Upper lobe of right lung (tissue), 1 donor: ENCODE measurements around the gene SCN3A. TPM values are rescaled to one million over a fixed set of nuclear protein-coding genes. Genes with fewer than 3 reads are reported as not detected.

ENCODE experiments used
- ATAC-seq: fragments of 200-7000 bp; cut with Tn5 transposase; one replicate; pipeline ENCODE4 v1.9.1; 2020; ENCODE audit warnings: mild to moderate bottlenecking, moderate library complexity
- DNase-seq: peaks from one replicate; pipeline ENCODE4 v3.0.0-alpha.2; 2020
- H3K27ac ChIP-seq: fragments of 200-600 bp; one replicate; pipeline ENCODE4 v1.8.0; 2022
- H3K27me3 ChIP-seq: fragments of 200-600 bp; one replicate; pipeline ENCODE4 v1.8.0; 2022; ENCODE audit warnings: mild to moderate bottlenecking
- H3K36me3 ChIP-seq: fragments of 200-600 bp; one replicate; pipeline ENCODE4 v1.8.0; 2022
- H3K4me1 ChIP-seq: fragments of 200-600 bp; one replicate; pipeline ENCODE4 v1.8.0; 2022
- H3K4me3 ChIP-seq: fragments of 200-600 bp; one replicate; pipeline ENCODE4 v1.8.0; 2022; ENCODE audit warnings: mild to moderate bottlenecking
- H3K9me3 ChIP-seq: fragments of 200-600 bp; one replicate; pipeline ENCODE4 v1.8.0; 2022
- CTCF ChIP-seq: fragments of 200-600 bp; IDR thresholded peaks from one replicate; pipeline ENCODE4 v1.8.0; 2022; ENCODE audit warnings: antibody characterized with exemption
- intact Hi-C: fragments of 100-400 bp; cut with DNase I; formaldehyde crosslinking; loops from one replicate; pipeline ENCODE4 v1.11.0; 2022
- total RNA-seq: library from RNA; stranded (reverse); fragmentation: NEBNext Ultra II Directional; extraction: Animal tissue kit (Norgen Biotek cat#: 25700); gene quantifications from one replicate; pipeline ENCODE4 v1.2.1, GENCODE V29; 2021
- donor health status: DM: no; HTN: yes; CAD: no; lungs with severe emphysema.

SCN3A gene
- total RNA-seq, 1 donor from 2014 or later, result 2.1 TPM

- Histone ChIP-seq H3K9me3 (no peaks in the 10 kb centered on the region), H3K27me3 (no peaks in the 10 kb centered on the region), H3K4me3 (no peak overlapping the region), H3K4me1 (no peaks in the 10 kb centered on the region), H3K36me3 (no peaks in the 10 kb centered on the region), H3K27ac (no peak overlapping the region)
- DNase-seq (no peak), ATAC-seq (no peak)
- TF ChIP-seq CTCF, result no peak
- intact Hi-C loops, result no loop called here
Measured at GRCh38 chr2:165086337-165086736, 117.5 kb downstream of the SCN3A start.

- TF ChIP-seq CTCF, result no peak
- H3K9me3 ChIP-seq, result no peaks in the 10 kb centered on the region
- H3K4me3 ChIP-seq, result no peak overlapping the region
- no peaks in the 10 kb centered on the region for H3K27me3 ChIP-seq
- H3K36me3 ChIP-seq, result no peaks in the 10 kb centered on the region
- DNase-seq (no peak), ATAC-seq (no peak)
- H3K4me1 ChIP-seq, result no peaks in the 10 kb centered on the region
- intact Hi-C loops, result no loop called here
- no peak overlapping the region for H3K27ac ChIP-seq
Measured at GRCh38 chr2:165083326-165083725, 120.5 kb downstream of the SCN3A start.

GRCh38 chr2:165082479-165082878 is 121.4 kb downstream of the SCN3A start:
- Histone ChIP-seq H3K9me3 (no peaks in the 10 kb centered on the region), H3K27ac (no peak overlapping the region), H3K4me3 (no peak overlapping the region), H3K4me1 (no peaks in the 10 kb centered on the region), H3K36me3 (no peaks in the 10 kb centered on the region), H3K27me3 (no peaks in the 10 kb centered on the region)
- intact Hi-C loops, result no loop called here
- DNase-seq, result no peak
- TF ChIP-seq CTCF, result no peak
- ATAC-seq, result no peak

GRCh38 chr2:165081276-165081675 is 122.6 kb downstream of the SCN3A start:
- no peak for TF ChIP-seq CTCF
- ATAC-seq, result no peak
- Histone ChIP-seq H3K9me3 (no peaks in the 10 kb centered on the region), H3K27ac (no peak overlapping the region), H3K36me3 (no peaks in the 10 kb centered on the region), H3K27me3 (no peaks in the 10 kb centered on the region), H3K4me1 (no peaks in the 10 kb centered on the region), H3K4me3 (no peak overlapping the region)
- intact Hi-C loops, result no loop called here
- DNase-seq, result no peak

GRCh38 chr2:165079432-165079831 is 124.4 kb downstream of the SCN3A start:
- TF ChIP-seq CTCF, result no peak
- Histone ChIP-seq H3K9me3 (no peaks in the 10 kb centered on the region), H3K36me3 (no peaks in the 10 kb centered on the region), H3K4me1 (no peaks in the 10 kb centered on the region), H3K4me3 (no peak overlapping the region), H3K27me3 (no peaks in the 10 kb centered on the region), H3K27ac (no peak overlapping the region)
- DNase-seq (no peak), ATAC-seq (no peak)
- intact Hi-C loops, result no loop called here

- DNase-seq (no peak), ATAC-seq (no peak)
- intact Hi-C loops, result no loop called here
- Histone ChIP-seq H3K27me3 (no peaks in the 10 kb centered on the region), H3K27ac (no peak overlapping the region), H3K36me3 (no peaks in the 10 kb centered on the region), H3K4me3 (no peak overlapping the region), H3K9me3 (no peaks in the 10 kb centered on the region), H3K4me1 (no peaks in the 10 kb centered on the region)
- no peak for TF ChIP-seq CTCF
Measured at GRCh38 chr2:165078913-165079312, 124.9 kb downstream of the SCN3A start.
